GM12878 (cell line): ENCODE results near the gene SCIN.

Experiments used
- BHLHE40 ChIP-seq, 2 experiments: fragments of 450-650 bp in 1 of 2; IDR thresholded peaks; 2 replicates each; pipeline ENCODE4 v1.6.1; 2011 to 2017; ENCODE audit warnings: low read depth in 2 of 2, borderline replicate concordance in 1 of 2, improper control_type of control experiment in 1 of 2, low read length in 1 of 2, mild to moderate bottlenecking in 1 of 2
- EZH2 ChIP-seq: IDR thresholded peaks from 2 replicates; pipeline ENCODE4 v1.6.1; 2012; ENCODE audit warnings: low read depth, mild to moderate bottlenecking, control low read depth, inconsistent platforms, low read length, borderline replicate concordance; ENCODE audit not compliant: control insufficient read depth
- HDAC6 ChIP-seq: fragments of 200-600 bp; sonication (generic); IDR thresholded peaks from one replicate; pipeline ENCODE4 v1.8.0; 2017; ENCODE audit warnings: antibody characterized with exemption; ENCODE audit not compliant: unreplicated experiment
- MYC ChIP-seq: IDR thresholded peaks from 2 replicates; pipeline ENCODE4 v1.6.1; 2011; ENCODE audit warnings: mild to moderate bottlenecking, low read length, moderate library complexity, inconsistent platforms; ENCODE audit not compliant: insufficient read depth, insufficient replicate concordance, insufficient read length, severe bottlenecking
- RAD51 ChIP-seq: fragments of 450-650 bp; IDR thresholded peaks from 2 replicates; pipeline ENCODE4 v1.6.1; 2016; ENCODE audit warnings: moderate library complexity, mild to moderate bottlenecking, inconsistent platforms
- TAF1 ChIP-seq: IDR thresholded peaks from 2 replicates; pipeline ENCODE4 v1.6.1; 2011; ENCODE audit warnings: mild to moderate bottlenecking, low read depth, low read length, borderline replicate concordance
- USF2 ChIP-seq: IDR thresholded peaks from 2 replicates; pipeline ENCODE4 v1.6.1; 2011; ENCODE audit warnings: low read depth, low read length, improper control_type of control experiment, borderline replicate concordance

GRCh38 chr7:12619461-12620069 is 49.0 kb downstream of the SCIN start:
- TF ChIP-seq MYC (no peak), EZH2 (no peak), TAF1 (no peak), RAD51 (no peak), HDAC6 (no peak), USF2 (no peak), BHLHE40 (IDR thresholded peaks at IDR 0.05; ENCODE audit: borderline replicate concordance in 1 of 2, low read depth in 2 of 2, low read length in 1 of 2) (no peak)
